ENCODE results near the gene GALNT9.

GRCh38 chr12:132243596-132244310, 85.6 kb downstream of the GALNT9 start:
- TF ChIP-seq CTCF (IDR thresholded peaks at IDR 0.05) (peak; percentile 44), EZH2phosphoT487 (IDR thresholded peaks at IDR 0.05) (no peak)
